ENCODE results near the gene NR1H4. TPM values are rescaled to one million over a fixed set of nuclear protein-coding genes. Genes with fewer than 3 reads are reported as not detected.

NR1H4 gene
- total RNA-seq = not detected in 2 replicates
- total RNA-seq (2013) = not detected
- not detected in 2 replicates for polyA plus RNA-seq
- polyA minus RNA-seq = not detected in 2 replicates

DNA sequence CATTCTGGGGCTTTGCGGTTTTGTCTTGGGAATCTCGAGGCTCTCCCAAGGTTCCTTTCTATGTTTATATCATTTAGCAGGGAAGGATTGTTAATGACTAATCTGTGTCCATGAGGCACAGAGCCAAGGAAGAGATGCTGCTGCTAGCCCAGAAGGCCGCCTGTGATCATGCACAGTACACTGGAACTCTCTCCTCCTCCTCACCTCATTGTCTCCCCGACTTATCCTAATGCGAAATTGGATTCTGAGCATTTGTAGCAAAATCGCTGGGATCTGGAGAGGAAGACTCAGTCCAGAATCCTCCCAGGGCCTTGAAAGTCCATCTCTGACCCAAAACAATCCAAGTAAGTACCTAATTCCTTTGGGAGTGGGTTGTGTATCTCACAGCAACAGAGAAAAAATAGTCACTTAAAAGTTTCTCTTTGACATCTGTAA lies at the start of gene NR1H4:
Gene NR1H4, plus strand, starts transcription at position 151 of the 435 bp plus-strand sequence. CDS start 19,458 bp downstream, outside the sequence.
- ATAC-seq (ENCODE audit: low read depth) = no peak
- 95% methylated on average over 6 of the region's 6 CpGs for WGBS (ENCODE audit: insufficient coverage)

DNA sequence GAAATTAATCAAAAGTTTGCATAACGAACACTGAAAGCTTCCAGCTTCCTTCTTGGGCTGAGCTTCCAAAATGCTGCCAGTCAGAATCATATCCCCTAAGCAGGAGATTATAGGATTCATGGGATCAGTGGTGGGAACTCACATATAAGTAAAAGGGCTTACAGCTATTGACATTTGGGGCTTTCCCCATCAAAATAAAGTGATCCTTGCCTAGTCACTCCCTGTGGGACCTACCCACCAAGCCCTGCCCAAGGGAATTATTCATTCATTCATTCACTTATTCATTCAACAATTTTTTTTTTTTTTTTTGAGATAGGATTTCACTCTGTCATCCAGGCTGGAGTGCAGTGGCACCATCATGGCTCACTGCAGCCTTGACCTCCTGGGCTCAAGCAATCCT lies 47.5 kb upstream of the NR1H4 start:
- CTCF ChIA-PET = no interaction called here
- no peaks in the 10 kb centered on the region for H3K79me2 ChIP-seq (ENCODE audit: control insufficient read depth, insufficient read depth, low read length)
- ATAC-seq (ENCODE audit: low read depth) (no peak), DNase-seq (no peak)
- Mint-ChIP-seq H3K27me3 (peaks cover 11% of the 10 kb centered on the region), H3K4me3 (no peak overlapping the region), H3K4me1 (no peaks in the 10 kb centered on the region), H3K9me3 (ENCODE audit: insufficient read depth) (peaks cover 12% of the 10 kb centered on the region), H3K27ac (no peak overlapping the region)
- no peak overlapping the region for H3K4me2 ChIP-seq (replicated peaks; ENCODE audit: low read depth, low read length, poor library complexity, severe bottlenecking)
- H3K4me1 ChIP-seq (ENCODE audit: control insufficient read depth in 2 of 2, insufficient read depth in 2 of 2, low read length in 2 of 2) = no peaks in the 10 kb centered on the region
- TF ChIP-seq, protein P1, sequence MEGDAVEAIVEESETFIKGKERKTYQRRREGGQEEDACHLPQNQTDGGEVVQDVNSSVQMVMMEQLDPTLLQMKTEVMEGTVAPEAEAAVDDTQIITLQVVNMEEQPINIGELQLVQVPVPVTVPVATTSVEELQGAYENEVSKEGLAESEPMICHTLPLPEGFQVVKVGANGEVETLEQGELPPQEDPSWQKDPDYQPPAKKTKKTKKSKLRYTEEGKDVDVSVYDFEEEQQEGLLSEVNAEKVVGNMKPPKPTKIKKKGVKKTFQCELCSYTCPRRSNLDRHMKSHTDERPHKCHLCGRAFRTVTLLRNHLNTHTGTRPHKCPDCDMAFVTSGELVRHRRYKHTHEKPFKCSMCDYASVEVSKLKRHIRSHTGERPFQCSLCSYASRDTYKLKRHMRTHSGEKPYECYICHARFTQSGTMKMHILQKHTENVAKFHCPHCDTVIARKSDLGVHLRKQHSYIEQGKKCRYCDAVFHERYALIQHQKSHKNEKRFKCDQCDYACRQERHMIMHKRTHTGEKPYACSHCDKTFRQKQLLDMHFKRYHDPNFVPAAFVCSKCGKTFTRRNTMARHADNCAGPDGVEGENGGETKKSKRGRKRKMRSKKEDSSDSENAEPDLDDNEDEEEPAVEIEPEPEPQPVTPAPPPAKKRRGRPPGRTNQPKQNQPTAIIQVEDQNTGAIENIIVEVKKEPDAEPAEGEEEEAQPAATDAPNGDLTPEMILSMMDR (IDR thresholded peaks at IDR 0.05) = no peak
- no peak for TF ChIP-seq EZH2 (IDR thresholded peaks at IDR 0.05; ENCODE audit: borderline replicate concordance, insufficient read depth, low read depth, low read length, poor library complexity, severe bottlenecking)
- WGBS (ENCODE audit: insufficient coverage) = no CpG with 5 or more reads among the region's 1 CpG
- no peak overlapping the region for H3K9ac ChIP-seq (ENCODE audit: low read length)
- H3K36me3 ChIP-seq (replicated peaks in 1 of 2; ENCODE audit: control extremely low read depth in 1 of 2, control insufficient read depth in 1 of 2, extremely low read depth in 1 of 2, insufficient read depth in 2 of 2, low read length in 1 of 2) = no peaks in the 10 kb centered on the region
- intact Hi-C loops (cut with micrococcal nuclease) = no loop called here
- POLR2A ChIA-PET = no interaction called here
- no peaks in the 10 kb centered on the region for H4K20me1 ChIP-seq (ENCODE audit: control insufficient read depth, insufficient read depth, low read length, poor library complexity, severe bottlenecking)
- H3K4me3 ChIP-seq (ENCODE audit: control extremely low read depth in 1 of 5, extremely low read depth in 1 of 5, insufficient read depth in 1 of 5, low read depth in 2 of 5, low read length in 4 of 5) = no peak overlapping the region
- no peak overlapping the region for H3K27ac ChIP-seq (ENCODE audit: low read length in 2 of 2)
- H3K27me3 ChIP-seq (replicated peaks in 1 of 4; ENCODE audit: control extremely low read depth in 1 of 4, control insufficient read depth in 3 of 4, insufficient read depth in 4 of 4, low read length in 3 of 4) = no peaks in the 10 kb centered on the region
- no peak overlapping the region for H2AFZ ChIP-seq (ENCODE audit: insufficient read depth, low read depth, low read length, poor library complexity, severe bottlenecking)
- no peaks in the 10 kb centered on the region for H3K9me3 ChIP-seq (ENCODE audit: control extremely low read depth in 1 of 3, control insufficient read depth in 2 of 3, insufficient read depth in 1 of 3, low read length in 2 of 3)

More for the DNA sequence above, at the start of gene NR1H4:
- Mint-ChIP-seq H3K9me3 (ENCODE audit: insufficient read depth) (no peaks in the 10 kb centered on the region), H3K4me3 (no peak within 1 kb of the TSS), H3K27me3 (no peaks in the 10 kb centered on the region), H3K4me1 (no peaks in the 10 kb centered on the region), H3K27ac (no peak within 1 kb of the TSS)
- Histone ChIP-seq H2AFZ (ENCODE audit: insufficient read depth, low read depth, low read length, poor library complexity, severe bottlenecking) (no peak within 1 kb of the TSS), H4K20me1 (ENCODE audit: control insufficient read depth, insufficient read depth, low read length, poor library complexity, severe bottlenecking) (no peaks in the 10 kb centered on the region), H3K27ac (ENCODE audit: low read length in 2 of 2) (no peak within 1 kb of the TSS), H3K4me3 (ENCODE audit: control extremely low read depth in 1 of 5, extremely low read depth in 1 of 5, insufficient read depth in 1 of 5, low read depth in 2 of 5, low read length in 4 of 5) (no peak within 1 kb of the TSS), H3K9ac (ENCODE audit: low read length) (no peak within 1 kb of the TSS), H3K36me3 (replicated peaks in 1 of 2; ENCODE audit: control extremely low read depth in 1 of 2, control insufficient read depth in 1 of 2, extremely low read depth in 1 of 2, insufficient read depth in 2 of 2, low read length in 1 of 2) (no peaks in the 10 kb centered on the region), H3K4me1 (ENCODE audit: control insufficient read depth in 2 of 2, insufficient read depth in 2 of 2, low read length in 2 of 2) (no peaks in the 10 kb centered on the region), H3K4me2 (replicated peaks; ENCODE audit: low read depth, low read length, poor library complexity, severe bottlenecking) (no peak within 1 kb of the TSS), H3K9me3 (ENCODE audit: control extremely low read depth in 1 of 3, control insufficient read depth in 2 of 3, insufficient read depth in 1 of 3, low read length in 2 of 3) (no peaks in the 10 kb centered on the region), H3K79me2 (ENCODE audit: control insufficient read depth, insufficient read depth, low read length) (no peaks in the 10 kb centered on the region), H3K27me3 (replicated peaks in 1 of 4; ENCODE audit: control extremely low read depth in 1 of 4, control insufficient read depth in 3 of 4, insufficient read depth in 4 of 4, low read length in 3 of 4) (no peaks in the 10 kb centered on the region)
- TF ChIP-seq, protein P1 (IDR thresholded peaks at IDR 0.05) = no peak
- CTCF ChIA-PET = no interaction called here
- intact Hi-C loops (cut with micrococcal nuclease) = no loop called here
- no peak for DNase-seq
- POLR2A ChIA-PET = no interaction called here
